Ascending aorta (tissue), 2 donors: Measurements from ENCODE around the gene FOCAD. TPM values are rescaled to one million over a fixed set of nuclear protein-coding genes. Genes with fewer than 3 reads are reported as not detected.

ENCODE experiments used
- DNase-seq, 2 donors: peaks; one replicate each; pipeline ENCODE4 v3.0.0-alpha.2; 2019; ENCODE audit warnings: low spot score in 2 of 2
- H3K27ac ChIP-seq, 2 donors: fragments of 200-600 bp; sonication (generic); one replicate each; pipeline ENCODE4 v1.5.1; 2016 to 2017; ENCODE audit warnings: mild to moderate bottlenecking in 1 of 2
- H3K27me3 ChIP-seq: fragments of 200-600 bp; sonication (generic); one replicate; pipeline ENCODE4 v1.5.1; 2017
- H3K36me3 ChIP-seq, 2 donors: fragments of 200-600 bp; sonication (generic); one replicate each; pipeline ENCODE4 v1.5.1; 2016
- H3K4me1 ChIP-seq, 2 donors: fragments of 200-600 bp; sonication (generic); one replicate each; pipeline ENCODE4 v1.5.1; 2016 to 2017; ENCODE audit warnings: mild to moderate bottlenecking in 1 of 2
- H3K4me3 ChIP-seq, 2 donors: fragments of 200-600 bp; sonication (generic); one replicate each; pipeline ENCODE4 v1.5.1; 2016 to 2017; ENCODE audit warnings: mild to moderate bottlenecking in 1 of 2
- H3K9me3 ChIP-seq, 2 donors: fragments of 200-600 bp; sonication (generic); one replicate each; pipeline ENCODE4 v1.5.1; 2016
- intact Hi-C: fragments of 100-400 bp; cut with DNase I; formaldehyde crosslinking; loops from one replicate; pipeline ENCODE4 v1.15.1; 2023
- total RNA-seq: library from RNA; depleted of rRNA; stranded (reverse); fragments of >200 nt; gene quantifications from one replicate; pipeline ENCODE4 v1.1.0, GENCODE V29; 2016
- TF ChIP-seq, protein P1 (sequence below), 3 experiments: fragments of 200-600 bp in 2 of 3; fragments of 450-650 bp in 1 of 3; sonication (generic) in 2 of 3; IDR thresholded peaks; one replicate each; pipeline ENCODE4 v1.5.1; 2016 to 2019; ENCODE audit warnings: antibody characterized with exemption in 3 of 3, mild to moderate bottlenecking in 1 of 3, moderate library complexity in 1 of 3

FOCAD gene
- total RNA-seq, 1 donor from 2014 or later: 64.3 TPM

DNA sequence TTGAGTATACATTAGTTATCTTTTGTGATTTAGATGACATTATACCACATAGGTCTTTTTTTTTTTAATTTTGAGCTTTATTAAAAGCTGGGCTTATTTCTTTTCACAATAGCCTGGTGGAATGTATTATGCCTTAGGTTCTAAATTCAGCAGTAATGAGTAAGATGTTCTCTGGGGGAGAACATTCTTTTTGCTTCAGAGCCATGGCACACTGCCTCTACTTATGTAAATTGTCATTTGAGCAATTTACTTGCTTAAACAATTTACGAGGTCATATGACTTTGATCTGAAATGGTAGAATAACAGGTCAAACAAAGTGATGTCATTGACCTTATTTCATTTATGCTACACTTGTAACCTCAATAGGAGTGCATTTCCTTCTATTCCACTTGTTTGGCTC is 154.2 kb downstream of the FOCAD start:
- Histone ChIP-seq H3K36me3 (no peaks in the 10 kb centered on the region), H3K27me3 (no peaks in the 10 kb centered on the region), H3K9me3 (peaks cover 0 to 4% of the 10 kb centered on the region in 2 donors), H3K27ac (no peak overlapping the region), H3K4me1 (no peaks in the 10 kb centered on the region), H3K4me3 (no peak overlapping the region)
- no peak for DNase-seq
- TF ChIP-seq, protein P1, sequence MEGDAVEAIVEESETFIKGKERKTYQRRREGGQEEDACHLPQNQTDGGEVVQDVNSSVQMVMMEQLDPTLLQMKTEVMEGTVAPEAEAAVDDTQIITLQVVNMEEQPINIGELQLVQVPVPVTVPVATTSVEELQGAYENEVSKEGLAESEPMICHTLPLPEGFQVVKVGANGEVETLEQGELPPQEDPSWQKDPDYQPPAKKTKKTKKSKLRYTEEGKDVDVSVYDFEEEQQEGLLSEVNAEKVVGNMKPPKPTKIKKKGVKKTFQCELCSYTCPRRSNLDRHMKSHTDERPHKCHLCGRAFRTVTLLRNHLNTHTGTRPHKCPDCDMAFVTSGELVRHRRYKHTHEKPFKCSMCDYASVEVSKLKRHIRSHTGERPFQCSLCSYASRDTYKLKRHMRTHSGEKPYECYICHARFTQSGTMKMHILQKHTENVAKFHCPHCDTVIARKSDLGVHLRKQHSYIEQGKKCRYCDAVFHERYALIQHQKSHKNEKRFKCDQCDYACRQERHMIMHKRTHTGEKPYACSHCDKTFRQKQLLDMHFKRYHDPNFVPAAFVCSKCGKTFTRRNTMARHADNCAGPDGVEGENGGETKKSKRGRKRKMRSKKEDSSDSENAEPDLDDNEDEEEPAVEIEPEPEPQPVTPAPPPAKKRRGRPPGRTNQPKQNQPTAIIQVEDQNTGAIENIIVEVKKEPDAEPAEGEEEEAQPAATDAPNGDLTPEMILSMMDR (IDR thresholded peaks at IDR 0.05): no peak
- intact Hi-C loops: no loop called here

DNA sequence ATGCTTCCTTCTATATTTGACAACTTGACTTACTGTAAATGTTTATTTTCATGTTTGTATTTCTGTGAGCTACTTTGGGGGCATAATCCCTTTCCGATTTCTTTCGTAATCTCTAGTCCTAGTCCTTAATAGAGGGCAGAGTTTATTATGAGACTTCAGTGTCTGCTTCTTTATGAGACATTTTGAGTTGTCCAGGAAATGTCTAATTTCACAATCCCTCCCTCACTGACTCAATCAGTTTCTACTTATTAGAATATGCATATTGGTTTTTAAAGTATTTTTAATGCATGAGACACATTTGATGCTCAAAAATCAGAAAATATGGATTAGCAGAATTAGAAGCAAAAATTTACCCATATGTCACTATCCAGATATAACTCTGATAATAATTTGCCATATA is 160.9 kb downstream of the FOCAD start:
- no peak overlapping the region for H3K27ac ChIP-seq
- no peaks in the 10 kb centered on the region for H3K27me3 ChIP-seq
- H3K9me3 ChIP-seq: peaks cover 0 to 4% of the 10 kb centered on the region in 2 donors
- TF ChIP-seq, protein P1 (IDR thresholded peaks at IDR 0.05): no peak
- intact Hi-C loops: no loop called here
- no peak overlapping the region for H3K4me3 ChIP-seq
- no peaks in the 10 kb centered on the region for H3K4me1 ChIP-seq
- no peaks in the 10 kb centered on the region for H3K36me3 ChIP-seq
- DNase-seq: no peak

DNA sequence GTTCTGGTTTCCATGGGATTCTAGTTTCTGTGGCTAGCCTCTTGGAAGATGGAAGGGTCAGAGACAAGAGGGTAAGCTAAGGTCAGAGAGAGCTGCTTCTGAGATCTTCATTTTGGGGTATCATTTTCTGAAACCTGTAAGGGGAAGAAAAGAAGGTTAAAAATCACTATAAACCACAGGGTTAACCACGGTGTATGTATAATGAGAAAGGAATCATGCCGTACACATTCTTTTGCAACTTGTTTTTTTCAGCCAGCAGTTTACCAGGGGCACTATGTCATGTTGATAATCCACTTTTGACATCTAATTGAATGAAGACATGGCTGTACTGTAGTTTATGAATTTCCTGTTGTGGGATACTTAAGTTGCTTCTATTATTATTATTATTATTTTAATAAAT is 164.4 kb downstream of the FOCAD start:
- no peaks in the 10 kb centered on the region for H3K27me3 ChIP-seq
- H3K36me3 ChIP-seq: no peaks in the 10 kb centered on the region
- intact Hi-C loops: no loop called here
- no peak overlapping the region for H3K4me3 ChIP-seq
- no peak overlapping the region for H3K27ac ChIP-seq
- DNase-seq: no peak
- no peaks in the 10 kb centered on the region for H3K4me1 ChIP-seq
- TF ChIP-seq, protein P1 (IDR thresholded peaks at IDR 0.05): no peak
- H3K9me3 ChIP-seq: no peaks in the 10 kb centered on the region

DNA sequence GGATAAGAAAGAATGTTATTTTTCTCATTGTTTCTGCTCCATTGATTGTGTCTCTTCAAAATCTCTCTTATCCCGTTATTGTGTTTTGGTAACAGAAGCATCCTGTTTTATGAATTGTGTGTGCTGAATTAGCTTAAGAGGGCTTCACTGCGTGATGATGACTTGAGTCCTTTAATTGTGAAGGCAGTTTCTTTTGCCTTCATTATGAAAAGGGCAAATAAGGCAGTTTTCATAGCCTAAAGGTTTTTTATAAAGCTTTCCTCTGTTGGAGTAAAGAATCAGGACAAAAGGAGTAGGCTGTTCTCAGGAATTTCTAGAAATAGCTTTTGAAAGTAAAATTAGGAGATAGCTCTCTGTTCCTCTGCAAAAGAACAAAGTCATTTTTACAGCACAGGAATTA is 169.8 kb downstream of the FOCAD start:
- intact Hi-C loops: no loop called here
- H3K27ac ChIP-seq: no peak overlapping the region
- no peak for DNase-seq
- peaks cover 0 to 7% of the 10 kb centered on the region in 2 donors for H3K9me3 ChIP-seq
- no peaks in the 10 kb centered on the region for H3K27me3 ChIP-seq
- TF ChIP-seq, protein P1 (IDR thresholded peaks at IDR 0.05): no peak
- no peak overlapping the region for H3K4me3 ChIP-seq
- H3K4me1 ChIP-seq: no peaks in the 10 kb centered on the region
- H3K36me3 ChIP-seq: no peaks in the 10 kb centered on the region

DNA sequence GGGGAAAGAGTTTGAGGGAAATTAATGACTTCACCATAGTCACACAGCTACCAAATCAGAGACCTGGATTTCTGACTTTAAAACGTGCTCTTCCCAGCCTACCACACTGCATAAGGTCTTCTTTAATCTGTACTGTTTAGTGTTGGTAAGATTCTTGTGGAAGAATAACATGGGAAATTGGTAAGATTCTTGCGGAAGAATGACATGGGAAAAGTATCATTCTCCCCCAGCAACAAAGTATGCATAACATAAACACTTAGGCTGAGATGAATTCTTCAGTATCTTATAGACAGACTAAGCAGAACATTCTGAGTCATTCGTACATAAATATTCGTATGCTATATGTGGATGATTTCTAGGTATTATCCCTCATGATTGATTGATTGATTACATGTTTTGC is 170.4 kb downstream of the FOCAD start:
- peaks cover 0 to 7% of the 10 kb centered on the region in 2 donors for H3K9me3 ChIP-seq
- H3K36me3 ChIP-seq: no peaks in the 10 kb centered on the region
- no peak for DNase-seq
- TF ChIP-seq, protein P1 (IDR thresholded peaks at IDR 0.05): no peak
- H3K4me3 ChIP-seq: no peak overlapping the region
- no peaks in the 10 kb centered on the region for H3K27me3 ChIP-seq
- H3K27ac ChIP-seq: no peak overlapping the region
- intact Hi-C loops: no loop called here
- H3K4me1 ChIP-seq: no peaks in the 10 kb centered on the region

DNA sequence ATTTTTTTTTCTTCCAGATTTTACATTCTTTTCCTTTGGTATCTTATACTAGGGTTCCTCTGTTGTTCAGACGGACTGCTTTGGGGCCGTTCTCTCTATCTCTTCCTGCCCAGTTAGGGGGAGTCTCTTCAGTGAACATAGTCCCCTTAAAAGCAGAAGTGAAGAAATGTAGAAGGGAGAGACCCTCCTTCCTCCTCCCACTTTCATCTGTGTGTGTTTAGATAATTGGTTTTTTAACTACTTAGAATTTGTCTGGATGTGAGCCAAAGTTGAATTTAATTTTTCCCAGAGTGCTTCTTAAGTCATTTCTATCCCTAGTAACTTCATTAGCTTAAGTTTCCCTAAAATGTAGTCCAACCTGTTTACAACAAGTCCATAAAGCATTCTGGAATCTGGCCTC is 179.9 kb downstream of the FOCAD start:
- no peak overlapping the region for H3K27ac ChIP-seq
- no peaks in the 10 kb centered on the region for H3K36me3 ChIP-seq
- no peak overlapping the region for H3K4me3 ChIP-seq
- no peaks in the 10 kb centered on the region for H3K27me3 ChIP-seq
- no peaks in the 10 kb centered on the region for H3K9me3 ChIP-seq
- H3K4me1 ChIP-seq: no peaks in the 10 kb centered on the region
- DNase-seq: no peak
- intact Hi-C loops: no loop called here
- TF ChIP-seq, protein P1 (IDR thresholded peaks at IDR 0.05): no peak
